ENCODE data around the gene ATP2B1. TPM values are rescaled to one million over a fixed set of nuclear protein-coding genes. Genes with fewer than 3 reads are reported as not detected.

Gene ATP2B1
- polyA plus RNA-seq, 5 donors, result 65.0 to 99.6 (median 90.1) TPM

- DNase-seq, result no peak
Observed at GRCh38 chr12:89544022-89544421, 164.6 kb downstream of the ATP2B1 start.

- DNase-seq, result peak; percentile 74 to 80
Observed at GRCh38 chr12:89542912-89543592, 165.6 kb downstream of the ATP2B1 start.

GRCh38 chr12:89542236-89542635 is 166.4 kb downstream of the ATP2B1 start:
- DNase-seq, result no peak

GRCh38 chr12:89540586-89540985 is 168.1 kb downstream of the ATP2B1 start:
- no peak for DNase-seq

GRCh38 chr12:89539426-89540223 is 169.0 kb downstream of the ATP2B1 start:
- DNase-seq, result no peak

- no peak for DNase-seq
Observed at GRCh38 chr12:89538897-89539296, 169.7 kb downstream of the ATP2B1 start.

Other genes with a start within 250 kb of the ATP2B1 start
- gene GALNT4, start 184.0 kb downstream of the ATP2B1 start, polyA plus RNA-seq (ENCODE audit: insufficient read depth in 1 of 5, insufficient read length in 5 of 5, low replicate concordance in 1 of 5), result 1 to 10 TPM; 5.9 to 9.9 (median 9.3) TPM
- gene POC1B, start 182.8 kb downstream of the ATP2B1 start, polyA plus RNA-seq (ENCODE audit: insufficient read depth in 1 of 5, insufficient read length in 5 of 5, low replicate concordance in 1 of 5), result 10 to 100 TPM; 15.9 to 29.6 (median 26.5) TPM

All from right lung (tissue), 5 donors.